HUDEP-2 (cell line): ENCODE measurements around the gene PASK.

Experiments used
- DNase-seq, 76 experiments: peaks; one replicate each; lab custom pipeline; 2025; ENCODE audit not compliant: unreplicated experiment in 76 of 76; lab: John Stamatoyannopoulos, UW

Gene PASK

DNA sequence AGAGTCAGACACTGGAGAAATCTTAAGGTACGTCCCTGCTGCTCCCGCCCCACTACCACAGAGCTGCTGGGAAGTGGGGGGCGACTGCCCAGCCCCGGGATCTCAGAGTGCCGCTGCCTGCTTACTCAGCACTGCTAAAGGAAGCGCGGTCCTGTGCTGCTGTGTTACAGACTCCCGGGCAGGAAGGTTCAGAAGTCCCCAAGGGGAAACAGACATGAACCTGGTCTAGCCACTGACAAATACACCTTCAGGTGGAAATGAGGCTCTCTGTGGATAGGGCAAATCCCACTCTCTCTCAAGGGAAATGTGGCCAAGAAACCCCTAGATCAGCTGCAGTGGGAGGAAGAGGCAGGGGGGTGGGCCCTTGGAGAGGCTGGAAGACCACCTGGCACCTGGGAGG is 60.9 kb downstream of the PASK start:
- DNase-seq = no peak

DNA sequence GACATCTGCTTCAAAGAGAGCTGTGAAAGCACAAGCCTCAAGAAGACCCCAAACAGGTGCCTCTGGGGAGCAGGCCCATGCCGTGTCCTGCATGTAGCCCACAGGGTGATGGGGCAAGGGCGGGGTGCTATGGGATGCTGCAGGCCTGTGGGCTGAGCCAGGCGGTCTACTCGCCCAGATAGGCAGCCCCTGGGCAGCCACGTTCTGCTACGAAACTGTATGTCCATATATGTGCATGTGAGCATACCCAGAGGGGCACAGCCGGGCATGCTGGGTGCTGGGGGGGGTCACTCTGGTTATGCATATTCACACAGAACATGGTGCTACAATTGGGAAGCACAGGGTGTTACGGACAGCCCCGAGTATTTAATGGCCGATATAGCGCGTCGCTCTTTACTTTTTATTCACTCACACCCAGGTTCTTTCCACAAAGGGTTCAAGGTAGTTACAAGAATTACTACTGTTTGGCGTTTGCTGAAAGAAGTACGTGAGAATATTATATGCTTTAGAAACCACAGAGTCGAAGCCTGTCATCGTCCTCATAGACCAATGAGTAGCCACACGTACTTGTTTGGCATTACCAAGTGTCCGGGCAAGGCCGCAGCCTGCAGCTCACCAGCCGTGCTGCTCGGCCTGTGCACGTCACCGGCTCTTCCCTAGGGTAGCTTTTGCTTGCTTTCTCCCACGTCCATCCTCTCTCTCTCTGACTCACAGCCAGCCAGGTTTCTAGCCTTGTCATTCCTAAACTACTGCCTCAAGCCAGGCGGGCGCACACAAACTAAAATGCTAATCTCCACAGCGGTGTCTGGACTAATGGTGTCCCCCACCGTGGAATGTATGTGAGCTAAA is 61.6 kb downstream of the PASK start:
- no peak for DNase-seq

DNA sequence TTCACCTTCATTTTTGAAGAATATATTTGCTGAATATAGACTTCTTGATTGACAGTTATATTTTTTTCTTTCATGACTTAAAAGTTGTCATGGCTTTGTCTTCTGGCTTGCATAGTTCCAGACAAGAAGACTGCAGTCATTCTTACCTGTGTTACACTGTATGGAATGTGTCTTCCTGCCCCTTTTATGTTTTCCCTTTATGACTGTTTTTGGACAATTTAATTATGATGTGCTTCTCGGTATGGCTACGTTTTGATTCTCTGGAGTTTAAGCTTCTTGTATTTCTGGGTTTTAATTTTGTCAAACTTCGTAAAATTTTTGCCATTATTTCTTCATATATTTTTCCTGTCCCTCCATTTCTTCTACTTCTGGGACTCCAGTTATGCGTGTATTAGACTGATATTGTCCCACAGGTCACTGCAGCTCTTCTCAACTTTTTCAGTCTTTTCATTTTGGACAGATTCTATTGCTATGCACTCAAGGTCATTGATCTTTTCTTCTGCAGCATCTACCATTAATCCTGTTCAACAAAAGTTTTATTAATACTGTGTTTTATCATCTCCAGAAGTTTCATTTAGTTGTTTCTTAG is 64.3 kb downstream of the PASK start:
- no peak for DNase-seq

DNA sequence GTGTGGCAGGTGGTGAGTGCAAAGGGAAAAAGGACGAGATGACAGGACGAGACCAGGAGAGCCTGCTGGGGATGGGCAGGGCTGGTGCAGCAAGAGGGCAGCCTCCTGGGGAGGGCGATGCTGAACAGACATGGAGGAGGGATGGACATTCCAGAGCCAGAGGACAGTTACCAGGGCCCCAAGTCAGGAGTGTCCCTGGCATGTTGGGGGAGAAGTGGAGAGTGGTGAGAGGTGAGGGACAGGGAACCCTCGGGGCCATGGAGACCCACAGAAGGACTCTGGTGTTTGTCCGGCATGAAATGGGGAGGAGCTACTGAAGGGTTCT is 66.2 kb downstream of the PASK start:
- DNase-seq = no peak

DNA sequence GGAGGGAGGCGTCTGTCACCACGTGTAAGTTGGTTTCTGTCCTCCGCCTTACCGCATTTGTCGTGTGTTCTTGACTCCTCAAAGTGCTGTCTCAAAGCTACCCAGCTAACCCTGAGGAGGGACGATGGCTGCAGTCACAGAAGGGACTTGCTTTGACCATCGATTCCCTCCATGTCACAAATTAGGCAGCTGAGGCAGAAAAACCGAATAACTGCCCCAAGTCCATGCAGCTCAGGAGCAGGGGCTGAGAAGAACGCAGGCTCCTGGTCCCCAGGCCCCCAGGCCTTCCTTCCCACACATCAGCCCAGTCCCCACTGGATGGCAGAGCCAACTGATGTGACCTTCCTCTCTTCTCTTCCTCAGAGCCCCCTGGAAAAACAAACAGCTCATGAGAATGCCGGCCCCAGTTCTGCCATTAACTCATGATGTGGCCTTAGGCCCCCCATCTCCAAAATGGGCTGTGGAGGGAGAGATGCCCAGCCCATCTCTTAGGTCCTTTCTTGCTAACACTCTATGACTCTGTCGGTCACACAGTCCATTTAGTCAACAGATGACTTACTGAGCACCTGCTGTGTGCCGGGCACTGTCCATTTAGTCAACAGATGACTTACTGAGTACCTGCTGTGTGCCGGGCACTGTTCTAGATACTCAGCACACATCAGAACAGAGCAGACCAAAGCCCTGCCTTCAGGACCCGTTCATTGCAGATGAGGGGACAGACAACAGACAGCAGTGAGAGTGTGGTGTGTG is 66.8 kb downstream of the PASK start:
- no peak for DNase-seq

DNA sequence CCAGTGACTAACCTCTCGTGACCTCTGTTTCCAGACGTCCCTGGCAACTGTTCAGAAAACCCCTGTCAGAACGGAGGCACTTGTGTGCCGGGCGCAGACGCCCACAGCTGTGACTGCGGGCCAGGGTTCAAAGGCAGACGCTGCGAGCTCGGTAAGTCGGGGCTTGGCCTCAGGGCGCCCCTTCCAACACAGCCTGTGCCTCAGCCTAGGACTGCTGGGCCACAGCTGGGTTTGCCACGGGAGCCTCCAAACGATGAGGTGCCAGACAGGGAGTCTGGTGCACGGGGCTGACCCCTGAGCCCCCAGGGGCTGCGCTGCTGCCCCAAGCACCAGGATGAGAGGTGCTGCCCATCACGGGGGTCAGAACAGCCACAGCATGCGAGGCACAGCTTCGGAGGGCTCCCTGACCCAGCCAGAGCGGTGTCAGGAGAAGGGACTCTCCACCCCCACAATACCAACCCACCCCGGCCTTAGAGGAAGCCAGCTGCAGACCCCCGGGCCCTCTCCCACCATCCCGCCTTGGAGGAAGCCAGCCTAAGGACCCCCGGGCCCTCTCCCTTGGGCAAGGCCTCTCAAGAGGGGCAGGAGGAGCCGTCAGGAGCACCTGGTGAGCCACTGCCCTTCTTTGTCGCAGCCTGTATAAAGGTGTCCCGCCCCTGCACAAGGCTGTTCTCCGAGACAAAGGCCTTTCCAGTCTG is 67.5 kb downstream of the PASK start:
- no peak for DNase-seq

DNA sequence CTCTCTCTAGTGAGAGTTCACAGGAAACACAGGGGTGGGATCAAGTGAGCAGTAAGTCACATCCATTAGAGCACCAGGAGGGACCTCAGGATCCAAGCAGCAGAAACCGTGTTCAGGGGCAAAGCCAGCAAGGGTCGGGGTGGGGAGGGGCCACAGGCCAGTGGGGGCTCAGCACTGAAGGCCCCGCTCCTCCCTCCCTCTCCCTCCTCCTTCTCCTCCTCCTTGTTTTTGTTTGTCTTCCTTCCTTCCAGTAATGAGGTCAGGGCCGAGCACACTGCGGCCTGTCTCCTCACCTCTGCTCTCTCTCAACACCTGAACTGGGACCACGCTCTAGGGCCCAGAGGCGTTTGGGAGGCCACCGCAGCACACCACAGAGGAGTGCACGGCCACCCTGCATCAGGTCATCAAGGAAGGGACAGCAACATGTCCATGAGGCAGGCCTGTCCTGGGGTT is 68.1 kb downstream of the PASK start:
- no peak for DNase-seq

DNA sequence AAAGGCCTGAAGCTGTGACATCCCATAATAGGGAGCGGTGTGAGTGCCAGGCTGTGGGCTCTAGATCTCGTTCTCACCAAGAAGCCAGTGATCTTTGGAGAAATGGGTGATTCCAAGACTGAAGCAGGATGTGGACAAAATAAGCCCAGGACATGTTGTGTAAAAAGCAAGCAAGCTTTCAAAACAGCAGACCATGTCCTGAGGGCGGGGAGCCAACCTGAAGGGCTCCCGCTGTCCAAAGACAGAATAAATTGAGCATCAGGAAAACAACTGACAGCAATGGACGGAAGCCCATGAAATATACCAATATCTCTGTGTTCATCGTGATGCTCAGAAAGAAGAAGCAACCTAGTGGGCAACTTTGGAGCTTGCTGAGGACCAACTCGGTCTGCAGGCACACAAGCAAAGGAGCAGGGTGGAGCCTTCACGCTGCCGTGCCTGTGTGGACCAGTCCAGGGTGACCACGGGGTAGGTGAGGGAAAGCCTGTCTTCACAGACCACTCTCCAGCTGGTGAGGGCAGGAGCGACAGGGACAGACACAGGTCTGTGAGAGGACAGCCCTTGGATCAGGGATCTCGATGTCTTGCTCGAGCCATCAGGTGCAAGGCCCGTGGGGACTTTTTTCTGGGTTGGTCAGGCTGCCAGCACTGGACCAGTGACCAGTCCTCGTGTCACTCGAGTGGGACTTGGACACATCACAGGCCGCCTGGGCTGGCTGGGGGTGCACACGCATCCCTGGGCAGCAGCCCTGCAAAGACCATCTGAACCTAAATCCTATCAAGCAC is 68.7 kb downstream of the PASK start:
- DNase-seq = no peak

DNA sequence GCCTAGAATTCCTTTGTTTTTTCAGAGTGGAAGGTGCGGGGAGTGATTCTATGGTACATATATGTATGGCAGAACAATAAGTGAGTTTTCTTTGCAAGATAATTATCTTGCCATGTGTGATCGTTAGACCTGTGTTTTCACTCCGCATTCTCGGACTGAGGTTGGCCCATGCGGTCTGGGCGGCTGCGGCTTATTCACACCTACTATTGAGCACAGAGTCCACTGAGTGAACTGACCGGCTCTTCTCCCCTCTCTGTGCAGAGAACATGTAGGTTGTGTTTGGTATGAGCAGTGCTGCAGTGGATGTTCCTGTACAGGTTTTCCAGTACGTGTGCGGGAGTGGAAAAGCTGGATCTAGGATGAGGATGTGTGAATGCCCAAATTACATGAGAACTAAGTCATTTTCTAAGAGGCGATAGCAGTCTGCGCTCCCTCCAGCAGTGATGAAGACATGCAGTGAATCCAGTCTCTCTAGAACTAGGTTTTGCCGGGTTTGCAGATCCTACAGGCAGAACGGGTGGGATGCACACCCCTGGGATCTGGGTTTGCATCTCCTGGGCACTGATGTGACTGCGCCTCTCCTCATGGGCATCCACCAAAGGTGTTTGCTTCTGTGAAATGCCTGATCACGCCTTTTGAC is 74.3 kb downstream of the PASK start:
- DNase-seq = no peak

DNA sequence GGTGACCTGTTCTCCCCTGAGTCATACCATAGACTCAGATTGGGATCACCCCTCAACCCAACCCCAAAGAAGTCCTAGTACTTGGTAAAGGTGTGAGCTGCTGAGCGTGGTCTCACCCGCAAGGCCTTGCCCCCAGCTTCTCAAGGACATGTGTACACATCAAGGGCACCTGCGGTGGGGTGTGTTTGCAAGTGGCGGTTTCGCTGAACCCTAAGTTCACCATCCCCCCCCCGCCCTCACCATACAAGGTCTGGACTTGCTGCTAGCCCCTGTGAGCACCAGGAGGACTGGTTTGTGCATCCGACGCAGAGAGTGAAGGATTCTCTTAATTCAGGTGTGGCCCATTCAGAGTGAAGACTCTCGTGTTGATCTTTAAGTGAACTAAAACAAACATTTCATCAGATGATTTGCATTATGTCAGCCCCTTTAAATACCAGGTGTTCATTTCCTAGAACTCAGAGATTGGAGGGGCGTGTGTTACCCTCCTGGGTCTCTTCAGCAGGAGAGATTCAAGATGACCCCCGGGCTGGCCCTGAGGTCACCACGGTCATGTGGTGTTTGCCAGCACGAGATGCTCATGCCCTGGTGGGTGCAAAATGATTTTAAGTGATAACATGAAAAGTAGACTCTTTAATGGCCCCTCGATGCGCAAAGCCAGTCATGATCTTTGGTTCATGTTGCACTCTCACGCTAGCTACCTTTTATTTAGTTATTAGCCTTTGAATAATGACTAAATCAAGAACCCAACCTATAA is 75.0 kb downstream of the PASK start:
- no peak for DNase-seq

DNA sequence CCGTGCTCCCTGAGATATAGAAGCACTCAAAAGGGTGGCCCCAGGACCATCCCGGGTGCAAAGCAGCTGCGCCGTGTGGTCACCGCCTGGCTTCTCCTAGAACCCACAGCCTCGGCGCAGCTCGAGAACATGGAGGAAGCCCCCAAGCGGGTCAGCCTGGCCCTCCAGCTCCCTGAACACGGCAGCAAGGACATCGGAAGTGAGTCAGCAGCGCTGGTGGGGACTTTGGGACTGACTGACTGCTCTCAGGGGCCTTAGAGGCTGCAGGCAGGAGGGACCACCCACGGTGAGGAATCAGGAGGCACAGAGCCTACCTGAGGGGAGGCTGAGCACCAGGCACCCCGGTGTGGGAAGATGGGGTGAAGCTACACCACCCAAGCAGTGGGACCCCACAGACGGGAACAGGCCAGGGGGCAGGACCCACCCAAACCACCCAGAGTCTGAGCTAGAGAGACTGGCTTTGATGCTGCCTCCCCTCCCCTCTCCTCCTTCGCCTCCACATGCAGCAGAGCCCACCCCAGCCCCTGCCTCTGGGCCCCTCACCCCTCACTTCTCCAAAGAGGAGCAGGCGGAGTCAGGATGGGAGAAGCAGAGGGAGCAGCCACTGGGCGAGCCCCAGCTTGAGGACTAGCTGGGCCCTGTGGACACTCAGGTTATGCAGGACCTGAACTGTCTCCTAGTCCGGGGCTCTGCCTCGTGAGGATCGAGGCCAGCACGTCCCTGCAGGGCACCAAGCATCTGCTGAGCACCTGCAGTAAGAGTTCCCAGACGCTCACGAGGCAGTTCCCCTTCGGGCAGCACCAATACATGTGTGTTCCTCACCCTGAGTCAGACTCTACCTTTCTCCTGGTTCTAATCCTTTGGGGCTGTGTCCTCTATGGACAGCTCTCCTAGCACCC is 75.9 kb downstream of the PASK start:
- DNase-seq = no peak

DNA sequence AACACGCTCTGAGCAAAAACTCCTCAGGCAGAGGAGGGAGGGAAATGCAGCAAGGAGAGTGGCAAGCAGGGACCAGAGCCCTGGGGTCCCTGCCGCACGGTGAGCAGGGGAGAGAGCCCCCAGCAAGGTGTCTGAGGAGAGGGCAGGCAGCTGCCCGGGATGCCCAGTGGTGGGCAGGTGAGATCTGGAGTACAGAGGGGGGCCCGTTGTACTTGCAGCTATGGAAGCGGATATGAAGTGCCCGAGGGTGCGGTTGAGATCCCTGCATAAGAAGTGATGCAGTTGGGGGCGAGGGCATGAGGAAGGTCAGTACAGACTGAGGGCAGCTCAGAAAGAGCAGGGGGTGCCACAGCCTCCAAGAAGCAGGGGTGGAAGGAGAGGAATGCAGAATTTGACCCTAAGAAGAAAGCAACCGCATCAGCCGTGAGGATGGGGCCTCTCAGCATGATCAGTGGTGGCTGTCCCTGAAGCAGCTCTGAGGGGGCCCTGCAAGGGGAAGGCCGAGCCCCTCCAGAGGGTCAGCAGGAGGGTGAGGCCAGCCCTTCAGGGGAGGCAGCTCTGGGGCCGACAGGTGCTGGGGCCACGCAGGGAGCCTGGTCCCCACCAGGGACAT is 76.6 kb downstream of the PASK start:
- DNase-seq = no peak

DNA sequence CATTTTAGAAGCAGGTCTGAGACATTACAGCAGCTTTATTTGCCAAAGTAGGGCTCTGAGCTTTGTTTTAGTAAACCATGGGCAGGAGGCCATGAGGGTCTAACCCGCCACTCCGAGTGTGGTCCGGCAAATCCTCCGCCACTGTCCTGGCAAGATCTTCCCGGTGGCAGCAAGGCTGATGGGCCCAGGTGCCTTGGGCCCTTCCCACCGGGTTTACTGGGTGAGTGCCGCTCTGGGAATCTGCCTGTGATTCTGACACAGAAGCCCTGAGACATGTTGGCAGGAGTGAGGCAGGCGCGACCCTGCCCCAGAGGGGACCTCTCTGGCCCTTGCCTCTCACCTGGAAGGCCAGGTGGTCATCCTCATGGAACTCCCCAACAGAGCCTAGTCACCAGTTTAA is 77.1 kb downstream of the PASK start:
- no peak for DNase-seq

DNA sequence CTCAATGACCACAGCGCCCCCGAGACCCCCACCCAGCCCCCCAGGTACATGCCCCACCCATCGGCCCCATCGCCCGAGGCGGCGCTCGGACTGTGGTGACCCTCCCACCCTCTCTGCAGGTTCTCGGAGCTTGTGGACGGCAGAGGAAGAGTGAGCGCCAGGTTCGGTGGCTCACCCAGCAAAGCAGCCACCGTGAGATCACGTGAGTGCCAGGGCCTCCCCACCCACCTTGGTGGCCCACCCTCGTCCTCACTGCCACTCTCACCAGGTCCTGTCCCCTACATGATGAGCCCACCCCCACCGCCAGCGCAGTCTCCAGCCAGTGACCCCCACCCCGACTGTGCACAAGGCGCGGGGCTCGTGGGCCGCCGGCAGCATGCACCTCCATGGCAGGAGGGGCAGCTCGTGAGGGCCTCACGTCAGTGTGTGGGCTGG is 77.6 kb downstream of the PASK start:
- DNase-seq = no peak

DNA sequence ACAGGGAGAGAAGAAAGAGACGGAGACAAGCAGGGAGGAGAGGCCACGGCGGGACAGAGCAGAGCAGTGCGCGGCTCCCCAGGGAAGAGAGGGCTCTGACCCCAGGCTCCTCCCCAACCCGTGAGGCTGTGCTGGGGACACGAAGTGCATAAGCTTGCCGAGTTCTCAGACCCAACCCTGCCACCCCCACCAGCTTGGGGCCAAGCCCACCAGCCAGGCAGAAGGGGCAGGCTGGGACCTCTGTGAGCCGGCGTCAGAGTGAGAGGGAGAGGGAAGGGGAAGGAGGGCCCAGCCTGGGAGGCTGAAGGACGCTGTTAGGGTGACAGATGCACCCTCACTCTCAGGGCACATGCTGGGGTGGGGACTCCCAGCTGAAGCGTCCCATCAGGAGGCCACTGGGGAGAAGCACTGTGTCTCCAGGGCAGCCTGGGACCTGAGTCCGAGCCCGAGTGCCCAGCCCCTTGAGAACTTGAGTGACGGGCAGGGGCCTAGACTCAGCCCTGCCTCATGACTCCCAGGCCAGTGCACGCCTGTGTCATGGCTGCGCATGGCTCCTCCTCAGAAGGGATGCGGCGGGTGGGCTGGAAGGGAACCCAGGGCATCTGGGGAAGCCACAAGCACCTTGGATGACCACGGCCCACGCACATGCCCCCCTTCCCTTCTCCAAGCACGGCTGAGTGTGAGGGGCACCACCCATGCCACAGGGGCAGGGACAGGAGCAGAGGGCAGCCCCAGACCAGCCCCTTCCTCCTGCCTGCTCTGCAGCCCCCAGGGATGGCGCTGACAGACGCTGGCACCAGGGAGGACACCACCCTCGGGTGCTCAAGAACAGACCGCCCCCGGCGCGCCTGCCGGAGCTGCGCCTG is 78.2 kb downstream of the PASK start:
- DNase-seq = no peak

DNA sequence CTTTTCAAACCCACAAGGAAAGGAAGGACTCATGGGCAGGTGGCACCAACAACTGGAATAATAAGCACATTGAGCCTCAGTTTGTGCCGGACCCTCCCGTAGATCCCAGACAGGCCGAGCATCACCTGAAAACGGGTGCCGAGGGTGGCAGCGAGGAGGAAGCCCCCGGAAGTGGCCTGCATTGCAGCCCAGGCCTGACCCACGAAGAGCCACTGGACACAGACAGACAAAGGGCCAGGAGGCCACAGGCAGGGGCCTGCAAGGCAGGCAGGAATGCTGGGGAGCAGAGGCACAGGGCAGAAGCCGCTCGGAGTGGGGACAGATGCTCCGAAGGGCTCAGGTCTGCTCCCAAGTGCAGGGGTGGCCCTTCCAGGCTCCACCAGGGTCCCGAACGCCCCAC is 78.9 kb downstream of the PASK start:
- no peak for DNase-seq

DNA sequence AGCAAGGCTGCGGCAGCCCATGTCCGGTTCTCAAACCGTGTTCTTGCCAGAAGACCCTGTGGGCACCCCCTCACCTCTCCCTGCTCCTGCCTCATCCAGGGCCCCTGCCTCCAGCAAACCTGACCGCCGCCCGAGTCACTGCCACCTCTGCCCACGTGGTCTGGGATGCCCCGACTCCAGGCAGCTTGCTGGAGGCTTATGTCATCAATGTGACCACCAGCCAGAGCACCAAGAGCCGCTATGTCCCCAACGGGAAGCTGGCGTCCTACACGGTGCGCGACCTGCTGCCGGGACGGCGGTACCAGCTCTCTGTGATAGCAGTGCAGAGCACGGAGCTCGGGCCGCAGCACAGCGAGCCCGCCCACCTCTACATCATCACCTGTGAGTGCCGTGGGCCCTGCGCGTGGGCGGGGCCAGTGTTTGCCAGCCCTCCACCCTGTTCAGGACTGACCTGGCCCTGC is 79.4 kb downstream of the PASK start:
- DNase-seq = no peak
